ENCODE data around the gene RFPL1. TPM values are rescaled to one million over a fixed set of nuclear protein-coding genes. Genes with fewer than 3 reads are reported as not detected.
"Not testable (repeated sequence)": the region's sequence is repeated elsewhere in the genome, so short reads cannot be mapped to it uniquely, and the experiment has no call there.

RFPL1 gene
- total RNA-seq, 4 donors from 2014 or later, result not detected

DNA sequence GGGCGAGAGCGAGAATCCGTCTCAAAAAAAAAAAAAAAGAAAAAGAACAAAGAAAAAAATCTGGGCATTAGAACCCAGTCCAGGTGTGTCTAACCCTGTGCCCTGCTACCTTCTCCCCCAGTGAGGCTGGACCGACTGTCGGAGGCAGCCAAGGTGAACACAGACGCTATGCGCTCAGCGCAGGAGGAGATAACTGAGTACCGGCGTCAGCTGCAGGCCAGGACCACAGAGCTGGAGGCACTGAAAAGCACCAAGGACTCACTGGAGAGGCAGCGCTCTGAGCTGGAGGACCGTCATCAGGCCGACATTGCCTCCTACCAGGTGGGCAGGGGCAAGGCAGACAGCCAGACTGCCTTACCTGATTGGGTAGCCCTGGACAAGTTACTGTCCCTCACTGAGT is 44.9 kb downstream of the RFPL1 start:
- intact Hi-C loops (cut with DNase I; ENCODE audit: low total_unique reads), result no loop called here
- in situ Hi-C loops (cut with MboI; ENCODE audit: low sequenced_read_pairs in 4 of 4), result no loop called here
- TF ChIP-seq POLR2A (IDR thresholded peaks at IDR 0.05), result no peak

DNA sequence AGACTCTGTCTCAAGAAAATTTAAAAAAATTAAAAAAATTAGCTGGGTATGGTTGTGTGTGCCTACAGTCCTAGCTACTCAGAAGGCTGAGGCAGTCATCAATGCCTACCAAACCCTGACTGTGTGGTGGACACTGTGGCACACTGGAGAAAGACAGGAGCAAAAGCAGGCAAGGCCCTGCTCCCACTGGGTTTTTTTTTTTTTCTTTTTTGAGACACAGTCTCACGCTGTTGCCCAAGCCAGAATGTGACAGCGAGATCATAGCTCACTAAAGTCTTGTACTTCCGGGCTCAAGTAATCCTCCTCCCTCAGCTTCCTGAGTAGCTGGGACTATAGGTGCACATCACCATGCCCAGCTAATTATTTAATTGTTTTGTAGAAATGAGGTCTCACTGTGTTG is 46.3 kb downstream of the RFPL1 start:
- TF ChIP-seq POLR2A (IDR thresholded peaks at IDR 0.05), result no peak
- H3K27me3 ChIP-seq, result peaks cover 31 to 36% (median 31%) of the 10 kb centered on the region in 3 donors
- H3K9me3 ChIP-seq, result no peaks in the 10 kb centered on the region
- in situ Hi-C loops (cut with MboI; ENCODE audit: low sequenced_read_pairs in 4 of 4) (no loop called here), intact Hi-C loops (cut with DNase I; ENCODE audit: low total_unique reads) (no loop called here)
- no peak for DNase-seq
- peaks cover 0 to 7% of the 10 kb centered on the region in 2 donors for H3K4me1 ChIP-seq
- H3K36me3 ChIP-seq, result no peaks in the 10 kb centered on the region
- H3K27ac ChIP-seq, result no peak overlapping the region
- H3K4me3 ChIP-seq, result no peak overlapping the region
- ATAC-seq, result no peak

More for the DNA sequence above, 44.9 kb downstream of the RFPL1 start:
- no peak for ATAC-seq
- H3K27me3 ChIP-seq, result peaks cover 43 to 50% (median 45%) of the 10 kb centered on the region in 3 donors
- peaks cover 0 to 7% of the 10 kb centered on the region in 2 donors for H3K4me1 ChIP-seq
- no peak overlapping the region for H3K4me3 ChIP-seq
- no peaks in the 10 kb centered on the region for H3K36me3 ChIP-seq
- no peak overlapping the region for H3K27ac ChIP-seq
- no peaks in the 10 kb centered on the region for H3K9me3 ChIP-seq
- no peak for DNase-seq

DNA sequence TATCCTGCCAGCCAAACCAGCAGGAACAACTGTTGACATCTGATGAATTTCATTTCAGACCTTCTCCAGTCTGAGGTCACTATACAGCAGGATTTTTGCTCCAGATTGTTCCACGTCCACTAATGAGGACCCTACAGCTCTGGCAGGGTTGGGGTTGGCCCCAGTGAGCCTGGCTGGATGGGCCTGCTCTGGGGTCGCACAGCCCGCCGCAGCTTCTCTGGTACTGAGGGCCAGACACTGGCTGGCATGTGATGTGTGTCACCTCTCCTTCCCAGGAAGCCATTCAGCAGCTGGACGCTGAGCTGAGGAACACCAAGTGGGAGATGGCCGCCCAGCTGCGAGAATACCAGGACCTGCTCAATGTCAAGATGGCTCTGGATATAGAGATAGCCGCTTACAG is 47.1 kb downstream of the RFPL1 start:
- H3K27ac ChIP-seq, result no peak overlapping the region
- peaks cover 23 to 28% (median 23%) of the 10 kb centered on the region in 3 donors for H3K27me3 ChIP-seq
- H3K4me3 ChIP-seq, result no peak overlapping the region
- TF ChIP-seq POLR2A (IDR thresholded peaks at IDR 0.05), result no peak
- TF ChIP-seq, protein P1, sequence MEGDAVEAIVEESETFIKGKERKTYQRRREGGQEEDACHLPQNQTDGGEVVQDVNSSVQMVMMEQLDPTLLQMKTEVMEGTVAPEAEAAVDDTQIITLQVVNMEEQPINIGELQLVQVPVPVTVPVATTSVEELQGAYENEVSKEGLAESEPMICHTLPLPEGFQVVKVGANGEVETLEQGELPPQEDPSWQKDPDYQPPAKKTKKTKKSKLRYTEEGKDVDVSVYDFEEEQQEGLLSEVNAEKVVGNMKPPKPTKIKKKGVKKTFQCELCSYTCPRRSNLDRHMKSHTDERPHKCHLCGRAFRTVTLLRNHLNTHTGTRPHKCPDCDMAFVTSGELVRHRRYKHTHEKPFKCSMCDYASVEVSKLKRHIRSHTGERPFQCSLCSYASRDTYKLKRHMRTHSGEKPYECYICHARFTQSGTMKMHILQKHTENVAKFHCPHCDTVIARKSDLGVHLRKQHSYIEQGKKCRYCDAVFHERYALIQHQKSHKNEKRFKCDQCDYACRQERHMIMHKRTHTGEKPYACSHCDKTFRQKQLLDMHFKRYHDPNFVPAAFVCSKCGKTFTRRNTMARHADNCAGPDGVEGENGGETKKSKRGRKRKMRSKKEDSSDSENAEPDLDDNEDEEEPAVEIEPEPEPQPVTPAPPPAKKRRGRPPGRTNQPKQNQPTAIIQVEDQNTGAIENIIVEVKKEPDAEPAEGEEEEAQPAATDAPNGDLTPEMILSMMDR (IDR thresholded peaks at IDR 0.05 in 4 of 5, conservative IDR thresholded peaks at IDR 0.05 in 1 of 5), result no peak
- H3K4me1 ChIP-seq, result peaks cover 0 to 7% of the 10 kb centered on the region in 2 donors
- ATAC-seq (no peak), DNase-seq (no peak)
- in situ Hi-C loops (cut with MboI; ENCODE audit: low sequenced_read_pairs in 4 of 4) (no loop called here), intact Hi-C loops (cut with DNase I; ENCODE audit: low total_unique reads) (no loop called here)
- H3K36me3 ChIP-seq, result no peaks in the 10 kb centered on the region
- H3K9me3 ChIP-seq, result no peaks in the 10 kb centered on the region

DNA sequence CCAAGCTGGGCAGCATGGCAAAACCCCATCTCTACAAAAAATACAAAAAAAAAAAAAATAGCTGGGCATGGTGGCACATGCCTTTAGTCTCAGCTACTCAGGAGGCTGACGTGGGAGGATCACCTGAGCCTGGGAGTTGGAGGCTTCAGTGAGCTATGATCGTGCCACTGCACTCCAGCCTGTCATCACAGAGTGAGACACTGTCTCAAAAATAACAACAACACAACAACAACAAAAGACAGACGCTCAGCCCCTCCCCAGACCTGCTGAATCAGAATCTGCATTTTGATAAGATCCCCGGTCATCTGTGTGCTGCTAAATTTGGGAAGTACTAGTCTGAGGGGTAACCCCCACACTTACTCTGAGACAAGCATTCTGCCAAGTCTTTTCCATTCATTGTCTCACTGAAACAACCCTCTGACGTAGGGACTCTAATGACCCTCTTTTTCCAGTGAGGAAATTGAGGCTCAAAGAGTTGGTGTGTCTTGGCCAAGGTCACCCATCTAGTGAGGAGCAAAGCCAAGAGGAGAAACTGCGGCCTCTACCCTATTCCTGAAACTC is 49.1 kb downstream of the RFPL1 start:
- TF ChIP-seq, protein P1 (IDR thresholded peaks at IDR 0.05 in 4 of 5, conservative IDR thresholded peaks at IDR 0.05 in 1 of 5), result no peak
- no peak for TF ChIP-seq POLR2A (IDR thresholded peaks at IDR 0.05)
- H3K4me1 ChIP-seq, result no peaks in the 10 kb centered on the region
- ATAC-seq, result no peak
- no peaks in the 10 kb centered on the region for H3K9me3 ChIP-seq
- DNase-seq, result no peak
- no peaks in the 10 kb centered on the region for H3K36me3 ChIP-seq
- intact Hi-C loops (cut with DNase I; ENCODE audit: low total_unique reads) (no loop called here), in situ Hi-C loops (cut with MboI; ENCODE audit: low sequenced_read_pairs in 4 of 4) (no loop called here)
- H3K27me3 ChIP-seq, result peaks cover 3 to 7% (median 4%) of the 10 kb centered on the region in 3 donors
- no peak overlapping the region for H3K27ac ChIP-seq
- no peak overlapping the region for H3K4me3 ChIP-seq

DNA sequence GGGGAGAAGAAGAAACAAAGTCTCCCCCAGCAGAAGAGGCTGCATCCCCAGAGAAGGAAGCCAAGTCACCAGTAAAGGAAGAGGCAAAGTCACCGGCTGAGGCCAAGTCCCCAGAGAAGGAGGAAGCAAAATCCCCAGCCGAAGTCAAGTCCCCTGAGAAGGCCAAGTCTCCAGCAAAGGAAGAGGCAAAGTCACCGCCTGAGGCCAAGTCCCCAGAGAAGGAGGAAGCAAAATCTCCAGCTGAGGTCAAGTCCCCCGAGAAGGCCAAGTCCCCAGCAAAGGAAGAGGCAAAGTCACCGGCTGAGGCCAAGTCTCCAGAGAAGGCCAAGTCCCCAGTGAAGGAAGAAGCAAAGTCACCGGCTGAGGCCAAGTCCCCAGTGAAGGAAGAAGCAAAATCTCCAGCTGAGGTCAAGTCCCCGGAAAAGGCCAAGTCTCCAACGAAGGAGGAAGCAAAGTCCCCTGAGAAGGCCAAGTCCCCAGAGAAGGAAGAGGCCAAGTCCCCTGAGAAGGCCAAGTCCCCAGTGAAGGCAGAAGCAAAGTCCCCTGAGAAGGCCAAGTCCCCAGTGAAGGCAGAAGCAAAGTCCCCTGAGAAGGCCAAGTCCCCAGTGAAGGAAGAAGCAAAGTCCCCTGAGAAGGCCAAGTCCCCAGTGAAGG is 50.9 kb downstream of the RFPL1 start:
- H3K36me3 ChIP-seq; H3K4me3 ChIP-seq; intact Hi-C loops (cut with DNase I; ENCODE audit: low total_unique reads); H3K9me3 ChIP-seq; H3K27ac ChIP-seq; DNase-seq; ATAC-seq; H3K4me1 ChIP-seq; H3K27me3 ChIP-seq; in situ Hi-C loops (cut with MboI; ENCODE audit: low sequenced_read_pairs in 4 of 4): not testable (repeated sequence)

DNA sequence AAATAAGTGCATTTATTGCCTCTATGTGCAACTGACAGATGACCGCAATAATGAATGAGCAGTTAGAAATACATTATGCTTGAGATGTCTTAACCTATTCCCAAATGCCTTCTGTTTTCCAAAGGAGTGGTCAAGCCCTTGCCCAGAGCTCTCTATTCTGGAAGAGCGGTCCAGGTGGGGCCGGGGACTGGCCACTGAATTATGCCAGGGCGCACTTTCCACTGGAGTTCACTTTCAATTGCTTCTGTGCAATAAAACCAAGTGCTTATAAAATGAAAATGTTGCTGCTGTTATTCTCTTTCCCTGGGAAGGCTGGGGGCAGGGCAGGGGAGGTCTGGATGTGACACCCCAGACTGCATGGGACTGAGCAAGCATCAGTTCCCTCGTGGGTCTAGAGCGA is 52.6 kb downstream of the RFPL1 start:
- in situ Hi-C loops (cut with MboI; ENCODE audit: low sequenced_read_pairs in 4 of 4), result no loop called here
- H3K36me3 ChIP-seq, result no peaks in the 10 kb centered on the region
- H3K4me3 ChIP-seq, result no peak overlapping the region
- no peaks in the 10 kb centered on the region for H3K4me1 ChIP-seq
- TF ChIP-seq, protein P1 (IDR thresholded peaks at IDR 0.05 in 4 of 5, conservative IDR thresholded peaks at IDR 0.05 in 1 of 5), result no peak
- TF ChIP-seq POLR2A (IDR thresholded peaks at IDR 0.05), result no peak
- H3K27ac ChIP-seq, result no peak overlapping the region
- no peaks in the 10 kb centered on the region for H3K27me3 ChIP-seq
- no peaks in the 10 kb centered on the region for H3K9me3 ChIP-seq
- ATAC-seq (no peak), DNase-seq (no peak)
- intact Hi-C loops (cut with DNase I; ENCODE audit: low total_unique reads), result no loop called here

Other genes with a start within 250 kb of the RFPL1 start
- 1 to 10 TPM in 1 of 4 donors, under 1 TPM in 1, not detected in 2; 0.33 to 1.8 TPM for gene EMID1, start 232.7 kb upstream of the RFPL1 start, total RNA-seq
- 10 to 100 TPM; 19.8 to 38.0 (median 28.6) TPM for gene RHBDD3, start 170.6 kb upstream of the RFPL1 start, total RNA-seq
- 100 to 1,000 TPM; 192 to 269 (median 202) TPM for gene EWSR1, start 170.3 kb upstream of the RFPL1 start, total RNA-seq
- gene GAS2L1, start 131.9 kb upstream of the RFPL1 start, total RNA-seq, result 10 to 100 TPM in 1 of 4 donors, 1 to 10 TPM in 3; 4.8 to 23.0 (median 6.6) TPM
- gene RASL10A, start 122.9 kb upstream of the RFPL1 start, total RNA-seq, result 1 to 10 TPM in 1 of 4 donors, under 1 TPM in 1, not detected in 2; 0.13 to 1.2 TPM
- 10 to 100 TPM; 26.5 to 44.6 (median 37.3) TPM for gene AP1B1, start 50.0 kb upstream of the RFPL1 start, total RNA-seq
- under 1 TPM in 2 of 4 donors, not detected in 2; 0.15 to 0.18 TPM for gene NEFH, start 41.6 kb downstream of the RFPL1 start, total RNA-seq
- 10 to 100 TPM; 38.4 to 71.4 (median 56.3) TPM for gene THOC5, start 115.2 kb downstream of the RFPL1 start, total RNA-seq
- gene NIPSNAP1, start 142.5 kb downstream of the RFPL1 start, total RNA-seq, result 1 to 10 TPM; 1.5 to 5.0 (median 2.0) TPM
- 10 to 100 TPM; 34.7 to 66.3 (median 48.2) TPM for gene NF2, start 165.1 kb downstream of the RFPL1 start, total RNA-seq

Measured in gastrocnemius medialis (tissue), 4 donors.